HG03139 (cell line): ENCODE data around the gene SWI5.
A peak's percentile ranks its signal among the peaks of the same experiment; 100 is the strongest.
"Not testable (repeated sequence)": the region's sequence is repeated elsewhere in the genome, so short reads cannot be mapped to it uniquely, and the experiment has no call there.

Experiments used
- ATAC-seq: cut with Tn5 transposase; IDR thresholded peaks from one replicate; pipeline ENCODE4 v1.9.1; 2021; ENCODE audit not compliant: unreplicated experiment

The SWI5 gene

GRCh38 chr9:128276008-128276573 is at the start of gene SWI5:
TSS of gene SWI5 (plus strand) at chr9:128276276.
- ATAC-seq = peak; percentile 90

GRCh38 chr9:128226412-128226801 is 49.7 kb upstream of the SWI5 start:
- ATAC-seq = no peak

GRCh38 chr9:128230897-128231296 is 45.2 kb upstream of the SWI5 start:
- ATAC-seq = not testable (repeated sequence)

- ATAC-seq = no peak
Observed at GRCh38 chr9:128231638-128232527, 44.2 kb upstream of the SWI5 start.

- no peak for ATAC-seq
Observed at GRCh38 chr9:128232528-128233428, 43.3 kb upstream of the SWI5 start.

GRCh38 chr9:128233817-128234406 is 42.2 kb upstream of the SWI5 start:
- no peak for ATAC-seq

GRCh38 chr9:128242124-128242523 is 34.0 kb upstream of the SWI5 start:
- ATAC-seq = no peak

GRCh38 chr9:128242828-128243214 is 33.3 kb upstream of the SWI5 start:
- no peak for ATAC-seq

- no peak for ATAC-seq
Observed at GRCh38 chr9:128243215-128244018, 32.7 kb upstream of the SWI5 start.

GRCh38 chr9:128244091-128244836 is 31.8 kb upstream of the SWI5 start:
- no peak for ATAC-seq

GRCh38 chr9:128244837-128245231 is 31.2 kb upstream of the SWI5 start:
- no peak for ATAC-seq

GRCh38 chr9:128245421-128246151 is 30.5 kb upstream of the SWI5 start:
- ATAC-seq = no peak

- ATAC-seq = no peak
Observed at GRCh38 chr9:128246471-128246870, 29.6 kb upstream of the SWI5 start.

GRCh38 chr9:128247226-128247803 is 28.8 kb upstream of the SWI5 start:
- no peak for ATAC-seq

- no peak for ATAC-seq
Observed at GRCh38 chr9:128249558-128249907, 26.5 kb upstream of the SWI5 start.

- ATAC-seq = peak; percentile 72
Observed at GRCh38 chr9:128249908-128250838, 25.9 kb upstream of the SWI5 start.

GRCh38 chr9:128250839-128251731 is 25.0 kb upstream of the SWI5 start:
- no peak for ATAC-seq
